ENCODE data around the gene MAP4K4. TPM values are rescaled to one million over a fixed set of nuclear protein-coding genes. Genes with fewer than 3 reads are reported as not detected.
A peak's percentile ranks its signal among the peaks of the same experiment; 100 is the strongest.
"Not testable (repeated sequence)": the region's sequence is repeated elsewhere in the genome, so short reads cannot be mapped to it uniquely, and the experiment has no call there.

MAP4K4 gene
- total RNA-seq, 1 donor from 2014 or later: 54.5 TPM

GRCh38 chr2:101770726-101771125, 73.2 kb downstream of the MAP4K4 start:
- no peak overlapping the region for H3K27ac Mint-ChIP-seq
- DNase-seq (ENCODE audit: low spot score): no peak

GRCh38 chr2:101771227-101771902, 73.9 kb downstream of the MAP4K4 start:
- Mint-ChIP-seq H3K36me3 (ENCODE audit: low read depth) (peaks cover 10% of the 10 kb centered on the region), H3K4me1 (ENCODE audit: low read depth) (peaks cover 88% of the 10 kb centered on the region), H3K9me3 (no peaks in the 10 kb centered on the region), H3K27ac (no peak overlapping the region), H3K4me3 (no peak overlapping the region), H3K27me3 (ENCODE audit: insufficient read depth) (no peaks in the 10 kb centered on the region)
- no peak for DNase-seq (ENCODE audit: low spot score)
- intact Hi-C loops (cut with micrococcal nuclease): loop anchor here (2.0 kb wide), 2 partner anchors 51 to 59 kb away; no protein-coding TSS in a partner anchor

More at GRCh38 chr2:101770726-101771125, 73.2 kb downstream of the MAP4K4 start:
- Mint-ChIP-seq H3K27me3 (ENCODE audit: insufficient read depth) (no peaks in the 10 kb centered on the region), H3K4me1 (ENCODE audit: low read depth) (peaks cover 91% of the 10 kb centered on the region), H3K36me3 (ENCODE audit: low read depth) (peaks cover 10% of the 10 kb centered on the region), H3K9me3 (no peaks in the 10 kb centered on the region), H3K4me3 (no peak overlapping the region)
- intact Hi-C loops (cut with micrococcal nuclease): loop anchor here (2.0 kb wide), 2 partner anchors 52 to 60 kb away; no protein-coding TSS in a partner anchor

GRCh38 chr2:101771910-101772321, 74.4 kb downstream of the MAP4K4 start:
- no peak overlapping the region for H3K27ac Mint-ChIP-seq
- H3K4me1 Mint-ChIP-seq (ENCODE audit: low read depth): peaks cover 82% of the 10 kb centered on the region
- H3K9me3 Mint-ChIP-seq: no peaks in the 10 kb centered on the region
- H3K27me3 Mint-ChIP-seq (ENCODE audit: insufficient read depth): no peaks in the 10 kb centered on the region
- intact Hi-C loops (cut with micrococcal nuclease): loop anchor here (2.0 kb wide), 2 partner anchors 51 to 59 kb away; no protein-coding TSS in a partner anchor
- no peak overlapping the region for H3K4me3 Mint-ChIP-seq
- peaks cover 10% of the 10 kb centered on the region for H3K36me3 Mint-ChIP-seq (ENCODE audit: low read depth)
- DNase-seq (ENCODE audit: low spot score): no peak

DNA sequence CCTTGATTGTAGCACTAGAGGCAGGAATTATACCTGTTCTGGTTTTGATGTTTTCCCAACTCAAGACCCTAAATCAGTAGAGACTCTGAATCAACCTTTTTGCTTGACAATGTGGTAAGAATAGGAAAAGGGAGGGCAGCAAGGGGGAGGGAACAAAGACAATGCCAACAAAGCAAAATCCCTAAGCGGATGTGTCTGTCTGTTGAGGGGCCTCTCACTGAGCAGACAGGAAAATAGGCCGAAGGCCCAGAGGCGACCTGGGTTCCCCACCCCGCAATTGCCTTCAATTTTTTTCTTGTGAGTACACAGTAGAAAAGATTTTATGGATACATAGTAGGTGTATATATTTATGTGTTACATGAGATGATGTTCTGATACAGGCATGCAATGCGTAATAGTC, 75.6 kb downstream of the MAP4K4 start:
- H3K27me3 Mint-ChIP-seq (ENCODE audit: insufficient read depth): no peaks in the 10 kb centered on the region
- DNase-seq (ENCODE audit: low spot score): no peak
- H3K27ac Mint-ChIP-seq: no peak overlapping the region
- peaks cover 10% of the 10 kb centered on the region for H3K36me3 Mint-ChIP-seq (ENCODE audit: low read depth)
- intact Hi-C loops (cut with micrococcal nuclease): no loop called here
- H3K4me3 Mint-ChIP-seq: no peak overlapping the region
- H3K9me3 Mint-ChIP-seq: no peaks in the 10 kb centered on the region
- peaks cover 75% of the 10 kb centered on the region for H3K4me1 Mint-ChIP-seq (ENCODE audit: low read depth)

- H3K4me3 Mint-ChIP-seq; intact Hi-C loops (cut with micrococcal nuclease); H3K36me3 Mint-ChIP-seq (ENCODE audit: low read depth); DNase-seq (ENCODE audit: low spot score); H3K27me3 Mint-ChIP-seq (ENCODE audit: insufficient read depth); H3K9me3 Mint-ChIP-seq: not testable (repeated sequence)
- peaks cover 69% of the 10 kb centered on the region for H3K4me1 Mint-ChIP-seq (ENCODE audit: low read depth)
- H3K27ac Mint-ChIP-seq: peak overlapping the region; percentile 51
Measured at GRCh38 chr2:101773961-101774360, 76.5 kb downstream of the MAP4K4 start.

- H3K27me3 Mint-ChIP-seq (ENCODE audit: insufficient read depth): no peaks in the 10 kb centered on the region
- peaks cover 72% of the 10 kb centered on the region for H3K4me1 Mint-ChIP-seq (ENCODE audit: low read depth)
- peak overlapping the region; percentile 45 for H3K27ac Mint-ChIP-seq
- intact Hi-C loops (cut with micrococcal nuclease): no loop called here
- peaks cover 10% of the 10 kb centered on the region for H3K36me3 Mint-ChIP-seq (ENCODE audit: low read depth)
- no peak for DNase-seq (ENCODE audit: low spot score)
- no peaks in the 10 kb centered on the region for H3K9me3 Mint-ChIP-seq
- H3K4me3 Mint-ChIP-seq: no peak overlapping the region
Measured at GRCh38 chr2:101775092-101775491, 77.6 kb downstream of the MAP4K4 start.

DNA sequence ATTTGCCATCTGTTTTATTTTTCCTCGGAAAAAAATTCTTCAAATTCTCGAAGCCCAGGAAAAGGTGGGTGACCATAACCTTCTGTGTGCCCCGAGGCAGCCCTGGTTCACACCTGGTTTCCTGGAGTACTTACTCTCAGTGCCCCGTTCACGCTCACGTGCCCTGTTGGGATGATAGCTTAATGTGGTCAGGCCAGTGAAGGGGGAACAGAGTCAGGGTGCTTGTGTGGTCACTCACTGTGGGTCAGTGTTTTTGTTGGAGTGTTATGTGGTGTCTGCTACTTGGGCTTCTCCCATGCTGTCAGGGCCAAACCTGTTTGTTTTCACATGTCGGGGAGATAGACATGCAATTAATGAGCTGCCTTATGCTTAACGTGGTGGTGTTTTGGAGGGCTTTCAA, 78.1 kb downstream of the MAP4K4 start:
- Mint-ChIP-seq H3K27ac (no peak overlapping the region), H3K4me1 (ENCODE audit: low read depth) (peaks cover 74% of the 10 kb centered on the region), H3K36me3 (ENCODE audit: low read depth) (peaks cover 8% of the 10 kb centered on the region), H3K9me3 (no peaks in the 10 kb centered on the region), H3K4me3 (no peak overlapping the region), H3K27me3 (ENCODE audit: insufficient read depth) (no peaks in the 10 kb centered on the region)
- DNase-seq (ENCODE audit: low spot score): no peak
- intact Hi-C loops (cut with micrococcal nuclease): no loop called here

DNA sequence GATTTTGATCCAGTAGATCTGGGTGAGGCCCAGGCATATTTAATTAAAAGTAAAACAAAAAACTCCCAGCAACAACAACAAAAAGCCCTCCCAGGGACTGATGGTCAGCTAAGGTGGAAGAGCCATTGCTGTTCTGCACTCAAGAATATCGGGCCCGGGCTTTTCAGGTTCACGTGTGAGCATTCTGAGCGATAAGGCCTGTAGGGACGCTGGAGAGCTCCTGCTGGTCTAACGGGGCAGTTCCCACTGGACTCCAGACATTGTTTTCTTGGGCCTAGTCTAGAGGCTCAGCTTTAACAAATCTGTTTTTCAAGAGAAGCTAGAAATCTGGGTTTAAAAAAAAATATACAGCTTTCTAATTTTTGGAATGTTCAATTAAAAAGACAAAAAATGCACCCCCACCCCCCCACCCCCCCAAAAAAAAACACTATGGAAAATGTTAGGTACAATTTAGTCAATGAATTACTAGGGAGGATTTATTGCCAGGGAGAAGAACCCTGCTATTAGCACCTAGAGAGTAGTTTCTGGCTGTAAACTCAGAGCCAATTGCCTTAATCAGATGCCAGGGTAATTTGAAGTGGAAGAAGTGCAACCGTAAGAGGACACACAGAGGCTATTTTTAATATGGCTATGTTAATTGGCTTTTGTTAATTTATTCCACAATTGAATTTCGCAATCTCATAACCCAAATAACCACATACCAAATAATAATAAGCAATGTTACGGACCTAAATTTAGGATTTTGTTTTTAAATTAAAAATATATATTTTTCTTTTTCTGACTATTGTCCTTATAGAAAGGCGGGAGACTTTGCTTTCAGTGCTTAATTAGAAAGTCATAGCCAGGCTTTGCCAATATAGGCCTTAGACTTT, 78.9 kb downstream of the MAP4K4 start:
- Mint-ChIP-seq H3K4me1 (ENCODE audit: low read depth) (peaks cover 72% of the 10 kb centered on the region), H3K36me3 (ENCODE audit: low read depth) (peaks cover 13% of the 10 kb centered on the region), H3K4me3 (no peak overlapping the region), H3K27ac (no peak overlapping the region), H3K27me3 (ENCODE audit: insufficient read depth) (no peaks in the 10 kb centered on the region), H3K9me3 (no peaks in the 10 kb centered on the region)
- no peak for DNase-seq (ENCODE audit: low spot score)
- intact Hi-C loops (cut with micrococcal nuclease): no loop called here

GRCh38 chr2:101777337-101777736, 79.8 kb downstream of the MAP4K4 start:
- Mint-ChIP-seq H3K36me3 (ENCODE audit: low read depth) (peaks cover 13% of the 10 kb centered on the region), H3K4me1 (ENCODE audit: low read depth) (peaks cover 72% of the 10 kb centered on the region), H3K27me3 (ENCODE audit: insufficient read depth) (no peaks in the 10 kb centered on the region), H3K4me3 (no peak overlapping the region), H3K9me3 (no peaks in the 10 kb centered on the region), H3K27ac (no peak overlapping the region)
- no peak for DNase-seq (ENCODE audit: low spot score)
- intact Hi-C loops (cut with micrococcal nuclease): no loop called here

DNA sequence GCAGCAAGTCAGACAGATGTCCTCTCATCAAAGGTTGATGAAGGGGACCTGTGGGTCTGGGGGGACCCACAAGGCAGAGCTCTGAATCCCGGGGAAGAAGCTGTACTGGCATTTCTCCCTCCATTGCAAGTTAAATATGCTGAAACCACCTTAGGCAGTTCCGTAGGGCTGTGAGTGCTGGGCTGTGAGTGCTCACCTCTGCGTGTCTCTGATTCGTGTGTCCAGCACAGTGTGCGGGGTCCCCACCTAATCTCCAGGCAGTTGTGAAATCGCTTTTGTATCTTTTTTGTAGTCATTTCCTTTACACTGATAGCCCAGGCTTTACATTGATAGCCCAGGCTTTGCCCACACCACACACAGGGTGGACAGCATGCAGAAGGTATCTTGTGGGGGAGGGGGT, 80.6 kb downstream of the MAP4K4 start:
- H3K4me1 Mint-ChIP-seq (ENCODE audit: low read depth): peaks cover 71% of the 10 kb centered on the region
- H3K27me3 Mint-ChIP-seq (ENCODE audit: insufficient read depth): no peaks in the 10 kb centered on the region
- intact Hi-C loops (cut with micrococcal nuclease): no loop called here
- no peak overlapping the region for H3K27ac Mint-ChIP-seq
- DNase-seq (ENCODE audit: low spot score): no peak
- H3K9me3 Mint-ChIP-seq: no peaks in the 10 kb centered on the region
- no peak overlapping the region for H3K4me3 Mint-ChIP-seq
- H3K36me3 Mint-ChIP-seq (ENCODE audit: low read depth): peaks cover 11% of the 10 kb centered on the region

- intact Hi-C loops (cut with micrococcal nuclease): no loop called here
- peaks cover 10% of the 10 kb centered on the region for H3K36me3 Mint-ChIP-seq (ENCODE audit: low read depth)
Measured at GRCh38 chr2:101779190-101779589, 81.7 kb downstream of the MAP4K4 start.

DNA sequence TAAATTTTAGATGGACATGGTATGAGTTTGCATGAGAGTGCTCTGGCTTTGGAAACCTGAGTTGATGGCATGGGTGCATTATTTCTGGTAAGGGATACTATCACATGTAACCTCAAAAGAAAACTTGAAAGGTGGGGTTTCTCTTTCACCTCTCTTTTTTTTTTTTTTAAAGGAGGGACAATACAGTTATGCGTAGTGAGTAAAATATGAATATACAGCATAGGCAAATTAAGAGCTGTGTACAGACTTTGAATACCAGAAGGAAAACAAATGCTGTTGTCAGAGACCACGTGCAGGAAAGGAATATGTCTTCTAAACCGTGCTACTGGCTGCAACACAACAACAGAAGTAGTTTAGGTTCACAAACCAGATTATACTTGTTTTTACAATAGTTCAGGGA, 82.1 kb downstream of the MAP4K4 start:
- Mint-ChIP-seq H3K4me1 (ENCODE audit: low read depth) (peaks cover 65% of the 10 kb centered on the region), H3K4me3 (no peak overlapping the region), H3K27ac (peak overlapping the region; percentile 6), H3K9me3 (no peaks in the 10 kb centered on the region), H3K27me3 (ENCODE audit: insufficient read depth) (no peaks in the 10 kb centered on the region), H3K36me3 (ENCODE audit: low read depth) (peaks cover 10% of the 10 kb centered on the region)
- intact Hi-C loops (cut with micrococcal nuclease): no loop called here
- DNase-seq (ENCODE audit: low spot score): no peak

More at GRCh38 chr2:101779190-101779589, 81.7 kb downstream of the MAP4K4 start:
- H3K27ac Mint-ChIP-seq: no peak overlapping the region
- peaks cover 69% of the 10 kb centered on the region for H3K4me1 Mint-ChIP-seq (ENCODE audit: low read depth)
- no peak for DNase-seq (ENCODE audit: low spot score)
- no peaks in the 10 kb centered on the region for H3K27me3 Mint-ChIP-seq (ENCODE audit: insufficient read depth)
- H3K9me3 Mint-ChIP-seq: no peaks in the 10 kb centered on the region
- H3K4me3 Mint-ChIP-seq: no peak overlapping the region

- Mint-ChIP-seq H3K9me3 (no peaks in the 10 kb centered on the region), H3K4me1 (ENCODE audit: low read depth) (peaks cover 52% of the 10 kb centered on the region), H3K4me3 (no peak overlapping the region), H3K27me3 (ENCODE audit: insufficient read depth) (no peaks in the 10 kb centered on the region), H3K36me3 (ENCODE audit: low read depth) (peaks cover 10% of the 10 kb centered on the region), H3K27ac (peak overlapping the region; percentile 13)
- intact Hi-C loops (cut with micrococcal nuclease): no loop called here
- DNase-seq (ENCODE audit: low spot score): no peak
Measured at GRCh38 chr2:101781326-101781725, 83.8 kb downstream of the MAP4K4 start.
